HG03103 (cell line): Measurements from ENCODE around the gene NHLH1.

Source experiments
- ATAC-seq: cut with Tn5 transposase; IDR thresholded peaks from one replicate; pipeline ENCODE4 v1.9.1; 2021; ENCODE audit warnings: low read depth; ENCODE audit not compliant: unreplicated experiment

Gene NHLH1

GRCh38 chr1:160357286-160358002 is 9.4 kb upstream of the NHLH1 start:
- no peak for ATAC-seq

- no peak for ATAC-seq
Measured at GRCh38 chr1:160358073-160358472, 8.8 kb upstream of the NHLH1 start.

GRCh38 chr1:160359559-160360226 is 7.2 kb upstream of the NHLH1 start:
- ATAC-seq = no peak

GRCh38 chr1:160360227-160360695 is 6.6 kb upstream of the NHLH1 start:
- ATAC-seq = no peak

- no peak for ATAC-seq
Measured at GRCh38 chr1:160361199-160361598, 5.7 kb upstream of the NHLH1 start.

GRCh38 chr1:160361814-160362167 is 5.1 kb upstream of the NHLH1 start:
- ATAC-seq = no peak

GRCh38 chr1:160362168-160362957 is 4.5 kb upstream of the NHLH1 start:
- no peak for ATAC-seq

- no peak for ATAC-seq
Measured at GRCh38 chr1:160363010-160363409, 3.9 kb upstream of the NHLH1 start.

- ATAC-seq = no peak
Measured at GRCh38 chr1:160363951-160364735, 2.7 kb upstream of the NHLH1 start.

GRCh38 chr1:160365325-160365724 is 1.5 kb upstream of the NHLH1 start:
- no peak for ATAC-seq

- no peak for ATAC-seq
Measured at GRCh38 chr1:160367516-160367900, 637 bp downstream of the NHLH1 start.

- ATAC-seq = no peak
Measured at GRCh38 chr1:160367934-160368923, 1.4 kb downstream of the NHLH1 start.

GRCh38 chr1:160369087-160369486 is 2.2 kb downstream of the NHLH1 start:
- ATAC-seq = no peak

GRCh38 chr1:160370561-160371345 is 3.9 kb downstream of the NHLH1 start:
- ATAC-seq = no peak

- no peak for ATAC-seq
Measured at GRCh38 chr1:160371346-160371631, 4.4 kb downstream of the NHLH1 start.

- no peak for ATAC-seq
Measured at GRCh38 chr1:160371756-160372155, 4.9 kb downstream of the NHLH1 start.

GRCh38 chr1:160373696-160374095 is 6.8 kb downstream of the NHLH1 start:
- ATAC-seq = no peak

GRCh38 chr1:160374306-160375110 is 7.6 kb downstream of the NHLH1 start:
- no peak for ATAC-seq
